GM18858 (cell line): ENCODE measurements around the gene TTYH1.

ENCODE experiments used
- ATAC-seq: cut with Tn5 transposase; IDR thresholded peaks from one replicate; pipeline ENCODE4 v1.9.1; 2021; ENCODE audit not compliant: unreplicated experiment

The TTYH1 gene

DNA sequence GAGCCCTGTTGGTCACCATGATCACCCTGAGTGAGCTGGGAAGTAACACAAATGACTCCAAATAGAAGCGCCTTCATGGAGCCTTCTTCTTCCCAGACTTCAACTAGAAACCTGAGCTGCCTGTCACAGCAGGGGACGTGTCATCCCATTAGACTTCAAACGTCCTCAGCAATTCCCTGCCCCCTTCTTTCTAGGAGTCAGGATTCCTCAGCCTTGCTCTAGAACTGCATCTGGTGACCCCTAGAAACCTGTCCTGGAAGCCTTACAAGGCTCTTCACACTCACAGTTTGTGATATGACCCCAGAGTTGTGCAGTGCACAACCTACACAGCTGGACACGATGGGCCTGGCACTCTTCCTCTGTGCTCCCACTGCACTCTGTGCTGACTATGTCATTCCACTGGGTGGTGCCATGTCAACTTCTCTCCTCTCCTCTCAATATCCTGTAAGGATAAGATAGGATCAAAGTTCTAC, 23.6 kb upstream of the TTYH1 start:
- no peak for ATAC-seq

DNA sequence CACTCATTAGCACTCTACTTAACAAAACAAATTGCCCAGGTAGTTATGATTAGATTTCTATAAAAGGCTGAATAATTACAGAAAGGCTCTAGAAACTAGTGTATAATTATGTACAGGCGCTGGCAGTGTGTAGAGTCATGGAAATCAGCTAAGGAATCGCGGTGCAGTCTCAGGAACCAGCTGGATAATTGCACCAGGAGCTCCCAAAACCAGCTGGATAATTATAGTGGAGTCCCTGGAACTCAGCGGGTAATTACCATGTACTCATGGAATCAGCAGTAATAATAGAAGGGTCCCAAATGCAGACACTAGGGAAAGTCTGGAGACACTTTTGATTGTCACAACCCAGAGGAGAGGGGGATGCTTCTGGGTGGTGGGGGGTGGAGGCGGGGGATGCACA, 23.2 kb upstream of the TTYH1 start:
- no peak for ATAC-seq

DNA sequence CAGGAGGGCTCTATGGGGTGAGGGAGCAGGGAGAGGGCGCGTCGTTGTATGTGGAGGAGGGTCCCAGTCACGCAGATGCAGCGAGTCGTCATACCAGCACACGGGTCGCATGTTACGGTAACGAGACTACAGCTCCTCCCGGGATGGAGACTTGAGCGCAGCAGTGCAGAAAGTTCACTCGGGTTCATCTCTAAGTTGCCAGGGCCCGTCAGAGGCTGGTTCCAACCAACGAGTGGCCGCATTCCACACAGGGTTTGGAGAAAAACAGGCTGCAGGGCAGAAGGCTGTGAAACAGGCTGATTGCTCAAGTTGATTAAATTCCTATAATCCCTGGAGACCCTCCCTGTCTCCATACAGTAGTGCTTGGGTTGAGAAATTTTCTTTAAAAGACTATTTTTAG, 21.9 kb upstream of the TTYH1 start:
- no peak for ATAC-seq

DNA sequence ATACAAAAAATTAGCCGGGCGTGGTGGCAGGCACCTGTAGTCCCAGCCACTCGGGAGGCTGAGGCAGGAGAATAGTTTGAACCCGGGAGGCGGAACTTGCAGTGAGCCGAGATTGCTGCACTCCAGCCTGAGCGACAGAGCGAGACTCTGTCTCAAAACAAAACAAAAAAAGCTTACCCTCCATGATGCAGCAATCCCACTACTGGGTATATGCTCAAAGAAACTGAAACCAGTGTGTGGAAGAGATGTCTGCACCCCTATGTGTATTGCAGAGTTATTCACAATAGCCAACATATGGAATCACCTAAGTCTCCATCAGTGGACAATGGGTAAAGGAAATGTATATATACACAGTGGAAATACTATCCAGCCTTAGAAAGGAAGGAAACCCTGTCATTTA, 19.6 kb upstream of the TTYH1 start:
- ATAC-seq: no peak

DNA sequence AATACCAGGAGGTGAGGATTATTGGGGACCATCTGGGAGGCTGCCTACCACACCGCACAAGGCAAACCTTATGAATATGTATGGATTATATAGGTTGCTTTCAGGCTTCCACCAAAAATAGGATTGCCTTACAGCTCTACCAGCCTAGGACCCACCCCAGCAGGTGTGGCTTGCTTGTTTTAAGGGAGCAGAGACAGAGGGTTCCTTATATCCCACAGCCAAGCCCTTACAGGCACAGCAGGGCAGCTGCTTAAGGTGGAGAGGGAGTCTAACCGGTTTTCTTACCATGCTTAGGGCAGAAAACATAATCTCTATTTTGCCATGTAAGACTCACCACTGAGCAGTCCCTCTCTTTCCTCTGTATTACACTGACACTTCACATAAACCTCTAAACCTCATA, 16.1 kb upstream of the TTYH1 start:
- ATAC-seq: no peak

DNA sequence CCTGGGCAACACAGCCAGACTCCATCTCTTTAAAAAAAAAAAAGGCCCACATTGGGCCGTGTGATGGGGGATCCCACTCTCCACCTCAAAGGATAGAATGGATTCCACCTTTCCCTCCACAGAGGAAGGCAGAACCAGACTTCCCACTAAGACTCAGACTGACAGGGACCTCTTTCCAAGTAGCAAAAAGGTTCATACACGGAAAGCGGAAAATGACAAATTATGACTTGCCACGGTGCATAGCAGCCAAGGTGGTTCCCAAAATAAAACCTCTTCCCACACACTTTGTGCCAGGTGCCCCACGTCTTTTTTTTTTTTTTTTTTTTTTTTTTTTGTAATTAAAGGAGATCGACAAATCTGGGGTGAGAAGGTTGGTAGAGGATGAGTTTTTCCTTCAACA, 14.4 kb upstream of the TTYH1 start:
- no peak for ATAC-seq

DNA sequence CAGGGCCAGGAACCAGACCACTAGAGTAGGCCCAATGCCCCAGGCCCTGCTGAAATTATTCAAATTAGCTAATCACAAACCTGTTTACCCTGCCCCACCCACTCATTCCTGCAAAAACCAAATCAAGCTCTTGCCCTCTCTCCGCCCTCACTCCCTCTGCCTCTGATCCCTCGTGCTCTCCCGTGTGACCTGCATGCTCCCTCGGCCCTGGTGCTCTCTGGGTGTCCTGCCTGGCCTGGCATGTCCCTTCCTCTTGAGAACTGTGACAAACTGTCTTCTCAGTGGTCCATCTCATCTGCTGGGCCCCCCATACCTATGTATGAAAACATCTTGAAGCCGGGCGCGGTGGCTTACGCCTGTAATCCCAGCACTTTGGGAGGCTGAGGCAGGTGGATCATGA, 12.2 kb upstream of the TTYH1 start:
- no peak for ATAC-seq

DNA sequence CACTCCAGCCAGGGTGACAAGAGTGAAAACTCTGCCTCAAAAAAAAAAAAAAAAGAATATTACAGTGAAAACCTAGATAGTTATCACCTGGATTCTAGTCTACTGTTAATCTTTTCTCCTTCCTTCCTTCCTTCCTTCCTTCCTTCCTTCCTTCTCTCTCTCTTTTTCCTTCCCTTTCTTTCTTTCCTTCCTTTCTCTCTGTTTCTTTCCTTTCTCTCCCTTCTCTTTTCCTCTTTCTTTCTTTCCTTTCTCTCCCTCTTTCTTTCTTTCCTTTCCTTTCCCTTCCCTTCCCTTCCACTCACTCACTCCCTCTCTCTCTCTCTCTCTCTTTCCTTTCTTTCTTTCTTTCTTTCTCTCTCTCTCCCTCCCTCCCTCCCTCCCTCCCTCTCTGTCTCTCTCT, 9.6 kb upstream of the TTYH1 start:
- no peak for ATAC-seq

DNA sequence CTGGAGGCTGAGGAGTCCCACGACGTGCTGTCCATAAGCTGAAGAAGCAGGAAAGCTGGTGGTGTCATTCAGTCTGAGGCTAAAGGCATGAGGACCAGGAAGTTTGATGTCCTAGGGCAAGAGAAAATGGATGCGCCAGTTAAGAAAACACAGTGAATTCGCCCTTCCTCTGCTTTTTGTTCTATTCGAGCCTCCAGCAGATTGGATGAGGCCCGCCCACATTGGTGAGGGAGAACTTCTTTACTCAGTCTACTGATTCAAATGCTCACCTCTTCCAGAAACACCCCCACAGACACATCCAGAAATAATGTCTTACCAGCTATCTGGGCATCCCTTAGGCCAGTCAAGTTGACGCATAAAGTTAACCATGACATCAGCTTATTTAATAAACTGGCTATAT, 7.5 kb upstream of the TTYH1 start:
- ATAC-seq: no peak

DNA sequence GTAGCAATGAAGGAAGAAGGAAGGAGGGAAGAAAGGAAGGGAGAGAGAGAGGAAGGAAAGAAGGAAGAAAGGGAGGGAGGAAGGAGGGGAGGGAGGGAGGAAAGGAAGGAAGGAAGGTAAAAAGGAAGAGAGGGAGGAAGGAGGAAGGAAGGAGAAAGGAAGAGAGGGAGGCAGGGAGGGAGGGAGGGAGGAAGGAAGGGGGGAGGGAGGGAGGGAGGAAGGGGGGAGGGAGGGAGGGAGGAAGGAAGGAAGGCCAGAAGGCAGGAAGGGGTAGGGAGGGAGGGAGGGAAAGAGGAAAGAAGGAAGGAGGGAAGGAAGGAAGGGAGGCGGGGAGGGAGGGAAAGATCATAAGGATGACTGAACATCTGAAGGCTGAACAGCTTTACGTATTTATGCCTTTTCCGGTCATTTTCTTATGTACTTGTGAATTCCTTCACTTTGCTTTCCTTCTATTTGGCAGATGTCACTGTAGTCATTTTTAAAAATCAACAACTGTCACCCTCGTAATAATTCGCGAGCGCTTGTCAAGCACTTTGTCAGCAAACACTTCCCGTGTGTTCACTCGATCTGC, 6.7 kb upstream of the TTYH1 start:
- ATAC-seq: no peak

DNA sequence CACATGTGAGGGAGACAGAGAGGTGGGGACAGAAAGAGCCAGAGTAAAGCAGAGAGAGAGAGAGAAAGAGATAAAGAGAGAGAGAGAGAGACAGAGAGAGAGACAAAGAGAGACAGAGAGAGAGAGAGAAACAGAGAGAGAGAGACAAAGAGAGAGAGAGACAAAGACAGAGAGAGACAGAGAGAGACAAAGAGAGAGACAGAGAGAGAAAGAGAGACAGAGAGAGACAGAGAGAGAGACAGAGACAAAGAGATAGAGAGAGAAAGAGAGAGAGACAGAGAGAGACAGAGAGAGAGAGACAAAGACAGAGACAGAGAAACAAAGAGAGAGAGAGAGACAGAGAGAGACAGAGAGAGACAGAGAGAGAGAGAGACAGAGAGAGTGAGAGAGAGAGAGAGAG, 4.2 kb upstream of the TTYH1 start:
- no peak for ATAC-seq

DNA sequence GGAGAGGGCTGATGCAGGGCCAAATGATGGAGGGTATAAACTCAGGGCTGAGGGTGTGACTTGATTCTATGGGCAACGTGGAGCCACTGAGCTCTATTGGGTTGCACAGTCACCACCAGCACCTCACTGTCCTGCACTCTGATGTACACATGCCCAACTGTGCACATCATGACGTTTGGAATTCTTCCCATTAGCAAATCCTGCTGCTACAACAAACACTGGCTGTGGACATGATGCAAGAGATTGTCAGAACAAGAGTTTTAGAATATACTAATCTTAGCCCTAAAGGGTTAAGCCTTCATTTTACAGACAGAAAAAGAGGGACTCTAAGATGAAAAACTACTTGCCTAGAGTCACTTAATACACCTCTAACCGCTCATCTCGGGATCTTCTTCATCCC, 2.4 kb upstream of the TTYH1 start:
- no peak for ATAC-seq

DNA sequence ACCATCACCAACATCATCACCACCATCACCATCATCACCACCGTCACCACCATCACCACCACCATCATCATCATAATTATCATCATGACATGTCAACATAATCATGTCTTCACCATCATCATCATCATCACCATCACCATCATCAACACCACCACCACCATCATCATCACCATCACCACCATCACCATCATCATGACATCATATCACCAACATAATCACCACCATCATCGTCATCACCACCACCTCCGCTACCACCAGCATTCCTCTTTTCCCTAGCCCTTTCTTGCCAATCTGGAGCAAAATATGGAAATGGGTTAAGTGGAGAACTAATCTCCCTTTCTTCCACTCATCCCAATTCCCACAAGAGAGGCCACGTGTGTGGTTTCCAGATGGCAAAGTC, 1.1 kb upstream of the TTYH1 start:
- no peak for ATAC-seq

DNA sequence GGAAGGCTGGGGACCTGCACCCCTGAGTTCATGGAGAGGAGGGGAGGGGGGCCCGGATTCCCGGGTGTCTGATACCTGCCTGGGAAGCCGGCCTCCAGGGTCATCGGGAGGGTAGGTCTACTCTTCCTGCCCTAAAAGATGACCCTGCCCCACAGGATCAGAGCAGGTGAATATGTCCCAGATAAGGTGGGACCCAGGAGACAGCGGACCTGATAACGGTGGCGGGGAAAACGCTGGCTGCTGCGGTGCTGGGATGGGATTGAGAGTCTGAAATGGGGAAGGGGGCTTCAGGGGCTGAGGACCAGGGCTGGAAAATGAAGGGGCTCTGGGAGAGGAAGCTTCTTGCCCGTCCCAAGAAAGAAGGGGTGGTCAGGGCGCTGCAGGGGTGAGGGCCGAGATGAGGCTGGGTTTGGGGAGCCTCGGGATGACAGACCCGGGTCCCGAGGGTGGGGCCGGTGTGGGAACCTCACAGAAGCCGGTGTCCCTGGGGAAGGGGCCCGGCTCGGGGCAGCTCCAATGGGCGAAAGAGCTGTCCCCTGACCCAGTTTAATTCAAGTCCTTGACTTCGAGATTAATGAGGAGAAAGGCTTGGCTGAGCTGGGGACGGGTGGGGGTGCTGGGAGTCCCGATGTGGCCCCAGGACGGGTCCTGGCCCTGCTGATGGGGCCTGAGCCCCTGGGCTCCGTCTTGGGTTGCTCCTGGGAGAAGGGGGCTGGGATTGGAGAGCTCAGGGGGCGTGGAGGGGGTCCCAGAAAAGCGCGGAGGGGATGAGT, 823 bp downstream of the TTYH1 start:
- ATAC-seq: no peak

DNA sequence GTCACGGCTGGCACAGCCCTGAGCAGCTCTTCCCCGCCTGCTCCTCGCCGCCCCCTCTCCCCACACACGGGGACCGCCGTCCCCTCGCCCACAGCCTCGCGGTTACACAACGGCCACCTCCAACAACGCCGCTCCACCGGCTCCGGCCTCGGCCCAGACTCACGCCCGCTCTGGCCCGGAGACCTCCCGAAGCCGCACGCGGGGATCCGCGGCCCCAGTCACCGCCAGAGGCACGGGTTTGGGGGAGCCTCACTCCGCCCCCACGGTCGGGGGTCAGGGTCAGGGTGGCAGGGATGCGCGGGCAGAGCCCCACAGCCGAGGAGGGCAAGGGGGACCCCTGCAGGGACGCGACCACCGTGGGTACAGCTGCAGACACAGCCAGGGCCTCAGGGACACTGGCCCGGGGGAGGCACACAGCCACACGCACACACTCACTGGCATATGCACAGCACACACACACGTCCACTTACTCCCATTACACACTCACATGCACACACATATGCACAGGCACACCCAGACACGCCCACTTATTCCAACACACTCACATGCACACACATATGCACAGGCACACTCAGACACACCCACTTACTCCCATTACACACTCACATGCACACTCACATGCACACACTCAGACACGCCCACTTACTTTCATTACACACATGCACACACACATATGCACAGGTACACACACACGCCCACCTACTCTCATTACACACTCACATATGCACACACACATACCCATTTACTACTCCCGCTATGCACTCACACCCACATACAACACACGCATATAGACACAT, 1.6 kb downstream of the TTYH1 start:
- no peak for ATAC-seq

DNA sequence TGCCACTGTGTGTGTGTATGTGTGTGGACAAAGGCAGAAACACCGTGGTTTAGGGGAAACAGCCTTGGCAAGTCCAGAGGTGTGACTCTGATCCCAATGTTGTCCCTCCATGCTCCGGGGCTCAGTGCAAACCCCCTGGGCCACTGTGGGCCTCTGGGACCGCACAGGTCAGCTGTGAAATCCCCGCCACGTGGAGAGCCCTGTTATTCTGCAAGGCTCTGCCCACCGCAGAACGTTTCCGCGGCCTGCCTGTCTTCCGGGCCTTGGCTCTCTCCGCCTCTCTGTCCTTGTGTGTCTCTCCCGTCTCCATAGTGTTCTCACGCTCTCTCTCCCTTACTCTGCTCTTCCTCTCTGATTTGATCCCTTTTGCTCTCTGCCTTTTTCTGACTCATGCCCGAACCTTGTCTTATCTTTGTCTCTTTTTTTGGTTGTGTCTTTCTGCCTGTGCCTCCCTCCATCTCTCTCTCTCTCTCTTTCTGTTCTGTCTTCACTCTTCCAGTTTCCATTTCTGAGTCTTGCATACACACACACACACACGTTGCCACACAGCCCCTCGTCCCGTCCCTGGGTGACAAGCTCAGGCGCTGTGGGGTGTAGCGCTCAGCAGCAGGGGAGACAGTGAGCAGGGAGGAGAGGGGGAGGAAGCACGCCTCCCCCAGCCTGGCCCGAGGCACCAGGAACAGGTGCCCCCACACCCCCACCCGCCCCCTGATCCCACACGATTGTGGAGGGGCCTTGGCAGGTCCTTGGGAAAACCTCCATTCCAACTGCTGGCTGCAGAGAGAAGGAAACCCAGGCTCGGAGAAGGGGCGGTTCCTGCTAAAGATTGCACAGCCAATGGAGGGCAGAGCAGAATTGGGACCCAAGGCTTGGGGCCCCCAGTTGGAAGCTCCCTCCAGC, 3.0 kb downstream of the TTYH1 start:
- ATAC-seq: no peak

DNA sequence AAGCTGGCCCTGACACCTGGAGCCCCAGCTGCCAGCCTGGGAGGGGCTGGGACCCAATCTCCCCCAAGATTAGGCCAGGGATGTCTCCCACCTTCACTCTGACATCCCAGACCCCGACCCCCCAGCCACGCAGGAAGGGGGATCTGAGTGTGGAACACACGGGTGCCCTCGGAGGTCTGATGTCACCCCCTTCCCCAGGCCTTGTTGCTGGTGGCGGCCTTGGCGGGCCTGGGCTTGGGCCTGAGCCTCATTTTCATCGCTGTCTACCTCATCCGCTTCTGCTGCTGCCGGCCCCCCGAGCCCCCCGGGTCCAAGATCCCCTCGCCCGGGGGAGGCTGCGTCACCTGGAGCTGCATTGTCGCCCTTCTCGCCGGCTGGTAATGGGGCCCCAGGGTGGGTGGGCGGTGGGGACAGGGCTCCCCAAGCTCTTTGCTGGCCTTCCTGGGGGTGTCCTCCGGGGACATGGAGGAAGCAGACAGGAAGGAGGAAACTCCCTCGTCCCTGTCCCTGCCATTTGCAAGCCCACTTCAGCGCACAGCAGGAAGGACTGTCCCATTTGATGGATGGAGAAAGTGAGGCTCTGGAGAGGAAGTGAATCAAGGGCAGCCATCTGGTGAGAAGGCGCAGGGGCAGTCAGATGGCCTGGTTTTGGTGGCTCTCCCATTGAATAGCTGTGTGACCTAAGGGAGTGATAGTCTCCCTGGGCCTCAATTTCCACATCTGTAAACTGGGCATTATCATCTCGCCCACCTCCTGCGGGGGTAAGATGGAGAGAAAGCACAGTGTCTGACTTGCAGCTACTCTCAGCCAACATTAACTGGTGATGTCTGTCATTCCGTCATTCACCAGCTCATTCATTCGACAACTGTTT, 3.9 kb downstream of the TTYH1 start:
- no peak for ATAC-seq

DNA sequence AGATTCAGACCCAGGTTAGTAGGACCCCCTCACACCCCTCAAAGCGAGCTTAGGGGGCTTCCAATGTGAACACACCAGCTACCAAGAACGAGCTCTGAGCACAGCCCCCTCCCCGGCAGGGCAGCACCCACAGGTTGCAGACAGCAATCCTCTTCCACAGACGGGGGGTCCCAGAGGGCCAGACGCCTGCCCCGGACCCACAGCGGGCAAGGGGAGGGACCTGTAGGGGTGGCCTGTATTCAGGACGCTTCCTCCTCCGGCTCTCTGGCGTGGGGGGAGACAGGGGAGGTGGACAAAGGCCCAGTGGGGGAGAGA, 4.8 kb downstream of the TTYH1 start:
- no peak for ATAC-seq

DNA sequence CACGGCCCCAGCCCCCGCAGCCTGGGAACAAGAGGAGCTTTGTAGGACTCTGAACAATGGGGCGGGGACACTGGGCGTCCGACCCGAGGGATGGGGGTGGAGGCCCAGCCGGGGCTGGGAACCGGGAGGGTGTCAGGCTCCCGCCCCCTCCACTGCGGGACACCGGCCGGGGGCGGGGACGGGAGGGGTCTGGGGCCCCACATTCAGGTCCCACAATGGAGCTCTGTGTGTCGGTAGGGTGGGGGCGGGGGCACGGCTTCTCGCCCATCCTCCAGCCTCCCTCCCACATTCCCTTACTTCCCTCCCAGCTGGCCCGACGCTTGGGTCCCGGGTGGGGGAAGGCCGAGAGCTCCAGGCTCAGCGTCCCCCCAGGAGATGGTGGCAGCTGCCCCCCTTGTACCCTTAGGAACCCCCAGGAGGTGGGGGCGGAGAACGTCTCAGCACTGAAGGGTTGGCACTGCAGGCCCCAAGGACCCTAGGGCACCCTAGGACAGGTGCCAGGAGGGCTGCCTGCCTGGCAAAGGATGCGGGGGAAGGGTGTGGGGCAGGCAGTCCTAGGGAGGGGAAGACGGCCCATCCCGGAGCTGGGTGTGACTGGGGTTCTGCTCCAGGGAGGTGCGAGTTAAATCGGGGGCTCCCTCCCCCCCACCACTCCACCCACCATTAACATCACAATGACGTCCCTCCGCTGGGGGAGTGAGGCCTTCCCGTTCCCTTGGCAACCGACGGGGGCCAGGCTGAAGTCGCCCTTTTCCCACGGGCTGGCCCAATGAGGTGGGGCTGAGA, 5.3 kb downstream of the TTYH1 start:
- ATAC-seq: no peak

DNA sequence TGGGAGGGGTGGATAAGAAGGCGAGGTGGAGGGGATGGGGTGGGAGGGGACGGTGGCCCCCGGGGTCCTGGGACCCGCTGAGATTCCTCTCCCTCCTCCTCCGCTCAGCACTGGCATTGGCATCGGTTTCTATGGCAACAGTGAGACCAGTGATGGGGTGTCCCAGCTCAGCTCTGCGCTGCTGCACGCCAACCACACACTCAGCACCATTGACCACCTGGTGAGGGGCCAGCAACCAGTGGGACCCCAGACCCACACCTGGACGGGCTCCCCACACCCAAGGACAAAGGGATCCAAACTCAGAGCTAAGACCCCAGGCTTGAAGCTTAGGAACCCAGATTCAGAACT, 5.9 kb downstream of the TTYH1 start:
- ATAC-seq: no peak
